K562 (cell line): ENCODE data around the gene BRCC3. TPM values are rescaled to one million over a fixed set of nuclear protein-coding genes. Genes with fewer than 3 reads are reported as not detected.

Experiments
- ATAC-seq: fragments of 200-7000 bp; cut with Tn5 transposase; 3 replicates; pipeline ENCODE4 v1.9.1; 2020; ENCODE audit warnings: moderate library complexity
- BruUV-seq: library from RNA; stranded (reverse); fragments of 400-500 nt; replicated peaks from 2 replicates; lab custom pipeline; 2021; lab: Mats Ljungman, UMichigan
- CTCF ChIA-PET: fragments of 300-600 bp; formaldehyde crosslinking; extraction: SDS; loops from one replicate; lab custom pipeline; 2021; ENCODE audit warnings: low intra/inter-chr PET ratio; lab: Yijun Ruan, JAX
- POLR2A ChIA-PET: fragments of 300-600, 350-650 bp; sonication (Branson Sonifier 250); formaldehyde crosslinking; extraction: SDS; loops from one replicate; lab custom pipeline; 2021; ENCODE audit warnings: antibody characterized with exemption, inconsistent platforms; lab: Yijun Ruan, JAX
- DNase-seq, 4 experiments: peaks; one replicate each; pipeline versions ENCODE4 v3.0.0 to v3.0.0-alpha.2; 2011 to 2018; ENCODE audit warnings: low spot score in 3 of 4, mixed read lengths in 3 of 4; ENCODE audit errors: extremely low read depth in 1 of 4
- FAIRE-seq: peaks from 2 replicates; lab custom pipeline; 2011; peaks lifted over from hg19 to GRCh38; lab: Jason Lieb, UNC
- H2AFZ ChIP-seq: 2 replicates; pipeline ENCODE4 v1.6.0; 2011; ENCODE audit warnings: low read depth, low read length, control low read depth, inconsistent platforms
- H3K27ac ChIP-seq: fragments of 200-600 bp; 3 replicates; pipeline ENCODE4 v1.8.0; 2011; ENCODE audit warnings: low read depth, mild to moderate bottlenecking, control low read depth, inconsistent platforms, low read length, moderate library complexity, mixed read lengths; ENCODE audit errors: extremely low read depth
- H3K27me3 ChIP-seq, 2 experiments: fragments of 300-600 bp in 1 of 2; 2 replicates in 1 of 2; 3 replicates in 1 of 2; pipeline versions ENCODE4 v1.6.0 to v1.8.0; 2011; ENCODE audit warnings: inconsistent platforms in 2 of 2, low read length in 2 of 2, mild to moderate bottlenecking in 1 of 2, mixed read lengths in 1 of 2, moderate library complexity in 1 of 2; ENCODE audit not compliant: control insufficient read depth in 2 of 2, insufficient read depth in 2 of 2
- H3K36me3 ChIP-seq: fragments of 300-600 bp; 3 replicates; pipeline ENCODE4 v1.8.0; 2011; ENCODE audit warnings: mild to moderate bottlenecking, low read length, inconsistent platforms; ENCODE audit not compliant: control insufficient read depth, insufficient read depth
- H3K4me1 ChIP-seq, 2 experiments: fragments of 200-600 bp in 1 of 2; replicated peaks in 1 of 2; 2 replicates in 1 of 2; 3 replicates in 1 of 2; pipeline versions ENCODE4 v1.5.1 to v1.8.0; 2011; ENCODE audit warnings: inconsistent platforms in 2 of 2, low read length in 2 of 2, mild to moderate bottlenecking in 1 of 2, mixed read lengths in 1 of 2, moderate library complexity in 1 of 2; ENCODE audit not compliant: control insufficient read depth in 2 of 2, insufficient read depth in 2 of 2
- H3K4me2 ChIP-seq: 2 replicates; pipeline ENCODE4 v1.6.1; 2011; ENCODE audit warnings: low read length, control low read depth, inconsistent platforms, mixed read lengths; ENCODE audit not compliant: insufficient read depth
- H3K4me3 ChIP-seq: fragments of 200-600 bp; sonication (generic), shearing (Covaris generic); 2 replicates; pipeline ENCODE4 v1.5.1; 2016; ENCODE audit warnings: control low read depth, inconsistent platforms
- H3K79me2 ChIP-seq: fragments of 200-600 bp; 3 replicates; pipeline ENCODE4 v1.8.0; 2011; ENCODE audit warnings: low read length, inconsistent platforms; ENCODE audit not compliant: control insufficient read depth, insufficient read depth
- H3K9ac ChIP-seq, 2 experiments: 2 replicates each; pipeline versions ENCODE4 v1.6.0 to v1.6.1; 2011; ENCODE audit warnings: low read depth in 2 of 2, low read length in 2 of 2, control low read depth in 1 of 2, inconsistent platforms in 1 of 2, mild to moderate bottlenecking in 1 of 2, mixed read lengths in 1 of 2; ENCODE audit not compliant: insufficient read depth in 1 of 2
- H3K9me1 ChIP-seq: one replicate; pipeline ENCODE4 v1.6.0; 2011; ENCODE audit warnings: inconsistent platforms, mild to moderate bottlenecking, low read length, moderate library complexity; ENCODE audit not compliant: control insufficient read depth, insufficient read depth
- H3K9me3 ChIP-seq: replicated peaks from 2 replicates; pipeline ENCODE4 v1.5.1; 2011; ENCODE audit warnings: low read depth, low read length, inconsistent platforms; ENCODE audit not compliant: control insufficient read depth, insufficient read depth
- H4K20me1 ChIP-seq: replicated peaks from 2 replicates; pipeline ENCODE4 v1.6.1; 2011; ENCODE audit warnings: low read length, inconsistent platforms, mixed read lengths; ENCODE audit not compliant: control insufficient read depth, insufficient read depth
- SPI1 ChIP-seq: IDR thresholded peaks from 2 replicates; pipeline ENCODE4 v1.6.1; 2011; ENCODE audit warnings: low read depth, low read length, control low read depth, borderline replicate concordance
- WGBS: fragments of 100-300 bp; shearing (Covaris generic); methylation state at CpG from one replicate; pipeline ENCODE4 v1.1.6; 2016; ENCODE audit warnings: low coverage, mixed read lengths; ENCODE audit not compliant: insufficient coverage; ENCODE audit errors: missing lambda C conversion rate; 5-methylcytosine and 5-hydroxymethylcytosine counted together
- in situ Hi-C: fragments of 300-500 bp; cut with MboI; formaldehyde crosslinking; loops from 4 replicates; pipeline ENCODE4 v1.15.0; 2018; ENCODE audit warnings: inconsistent platforms, mixed read lengths
- intact Hi-C: fragments of 100-400 bp; cut with micrococcal nuclease; formaldehyde crosslinking; loops from 2 replicates; pipeline ENCODE4 v1.14.2; 2022
- polyA plus RNA-seq, 8 experiments: library from polyadenylated mRNA; depleted of rRNA in 4 of 8; stranded (reverse) in 5 of 8; unstranded in 3 of 8; fragments of >200 nt; fragmentation: Nextera tagmentation in 2 of 8; fragmentation: Illumina TruSeq in 1 of 8; extraction: Ambion mirVana in 2 of 8; extraction: Trizol in 1 of 8; gene quantifications; 2 replicates each; pipeline versions ENCODE4 v1.2.1 to v1.2.3, GENCODE V29; 2011 to 2014; ENCODE audit warnings: inconsistent platforms in 1 of 8, missing spikeins in 1 of 8
- total RNA-seq, 7 experiments: library from RNA; depleted of rRNA in 6 of 7; stranded (reverse); fragments of >200 nt in 6 of 7; fragmentation: Illumina TruSeq in 2 of 7; extraction: Trizol in 2 of 7; gene quantifications; 2 replicates each; pipeline versions ENCODE4 v1.2.1 to v1.2.3, GENCODE V29; 2011 to 2021; ENCODE audit warnings: low replicate concordance in 1 of 7
- TF ChIP-seq, protein P1 (sequence below): fragments of 450-650 bp; IDR thresholded peaks from 2 replicates; pipeline ENCODE4 v1.6.1; 2017; ENCODE audit warnings: mild to moderate bottlenecking, moderate library complexity
- TF ChIP-seq, protein P2 (sequence below): fragments of 450-650 bp; IDR thresholded peaks from one replicate; pipeline ENCODE4 v1.6.1; 2018; ENCODE audit warnings: mild to moderate bottlenecking, moderate library complexity; ENCODE audit not compliant: partially characterized antibody

The BRCC3 gene
- total and polyA plus RNA-seq, 9 of the 15 experiments (the other 6 are each of a cell fraction or from before 2014, with no cell fraction given), result 9.6 to 44.8 (median 26.7) TPM

DNA sequence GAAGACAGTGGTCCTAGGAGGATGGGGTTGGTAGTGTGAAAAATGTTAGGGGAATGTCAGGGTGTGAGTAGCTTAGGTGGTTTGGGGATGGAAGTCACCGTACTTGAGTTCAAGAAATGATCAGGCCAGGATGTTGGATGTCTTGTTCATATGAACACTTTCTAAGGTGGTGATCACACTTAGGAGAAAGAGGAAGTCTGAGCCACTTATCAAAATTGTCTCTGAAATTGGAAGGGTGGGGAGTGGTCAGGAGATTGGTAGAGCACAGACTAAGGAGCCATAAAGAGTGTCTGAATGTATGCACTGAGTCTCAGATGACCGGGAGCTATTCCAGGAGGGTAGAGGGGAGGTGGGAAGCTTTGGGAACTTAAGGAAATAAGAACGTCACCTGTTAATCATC lies 17.7 kb upstream of the BRCC3 start:
- Histone ChIP-seq H3K27ac (no peak overlapping the region), H3K4me1 (peaks cover 0 to 9% of the 10 kb centered on the region in 2 experiments; a peak in 3 of 5 replicates), H3K4me3 (no peak overlapping the region), H3K4me2 (no peak overlapping the region), H3K36me3 (peaks cover 46% of the 10 kb centered on the region; the same call in 2 of the 3 replicates), H3K79me2 (peaks cover 11% of the 10 kb centered on the region; the same call in 1 of the 3 replicates), H2AFZ (no peak overlapping the region), H3K27me3 (no peaks in the 10 kb centered on the region), H3K9me3 (no peaks in the 10 kb centered on the region), H3K9me1 (no peaks in the 10 kb centered on the region), H3K9ac (no peak overlapping the region), H4K20me1 (no peaks in the 10 kb centered on the region)
- in situ Hi-C loops (no loop called here), intact Hi-C loops (no loop called here)
- WGBS, result 63% methylated on average over 1 of the region's 3 CpGs
- CTCF ChIA-PET, result no interaction called here
- POLR2A ChIA-PET, result no interaction called here
- FAIRE-seq, result no peak
- no peak for ATAC-seq
- TF ChIP-seq, protein P1, sequence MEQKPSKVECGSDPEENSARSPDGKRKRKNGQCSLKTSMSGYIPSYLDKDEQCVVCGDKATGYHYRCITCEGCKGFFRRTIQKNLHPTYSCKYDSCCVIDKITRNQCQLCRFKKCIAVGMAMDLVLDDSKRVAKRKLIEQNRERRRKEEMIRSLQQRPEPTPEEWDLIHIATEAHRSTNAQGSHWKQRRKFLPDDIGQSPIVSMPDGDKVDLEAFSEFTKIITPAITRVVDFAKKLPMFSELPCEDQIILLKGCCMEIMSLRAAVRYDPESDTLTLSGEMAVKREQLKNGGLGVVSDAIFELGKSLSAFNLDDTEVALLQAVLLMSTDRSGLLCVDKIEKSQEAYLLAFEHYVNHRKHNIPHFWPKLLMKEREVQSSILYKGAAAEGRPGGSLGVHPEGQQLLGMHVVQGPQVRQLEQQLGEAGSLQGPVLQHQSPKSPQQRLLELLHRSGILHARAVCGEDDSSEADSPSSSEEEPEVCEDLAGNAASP, result no peak
- TF ChIP-seq SPI1, result peak; percentile 74
- TF ChIP-seq, protein P2, sequence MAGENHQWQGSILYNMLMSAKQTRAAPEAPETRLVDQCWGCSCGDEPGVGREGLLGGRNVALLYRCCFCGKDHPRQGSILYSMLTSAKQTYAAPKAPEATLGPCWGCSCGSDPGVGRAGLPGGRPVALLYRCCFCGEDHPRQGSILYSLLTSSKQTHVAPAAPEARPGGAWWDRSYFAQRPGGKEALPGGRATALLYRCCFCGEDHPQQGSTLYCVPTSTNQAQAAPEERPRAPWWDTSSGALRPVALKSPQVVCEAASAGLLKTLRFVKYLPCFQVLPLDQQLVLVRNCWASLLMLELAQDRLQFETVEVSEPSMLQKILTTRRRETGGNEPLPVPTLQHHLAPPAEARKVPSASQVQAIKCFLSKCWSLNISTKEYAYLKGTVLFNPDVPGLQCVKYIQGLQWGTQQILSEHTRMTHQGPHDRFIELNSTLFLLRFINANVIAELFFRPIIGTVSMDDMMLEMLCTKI, result no peak
- BruUV-seq, result no TSS peak
- no peak for DNase-seq
